Lower leg skin (tissue), 4 donors: ENCODE data around the gene WDR75. TPM values are rescaled to one million over a fixed set of nuclear protein-coding genes. Genes with fewer than 3 reads are reported as not detected.
"Not testable (repeated sequence)": the region's sequence is repeated elsewhere in the genome, so short reads cannot be mapped to it uniquely, and the experiment has no call there.

Experiments
- DNase-seq, 2 donors: peaks; one replicate each; pipeline ENCODE4 v3.0.0-alpha.2; 2019; ENCODE audit warnings: low spot score in 2 of 2
- H3K4me3 ChIP-seq: fragments of 200-600 bp; sonication (generic); 2 replicates; pipeline ENCODE4 v1.5.1; 2017; ENCODE audit warnings: mild to moderate bottlenecking, low read depth; ENCODE audit not compliant: poor library complexity, severe bottlenecking
- CTCF ChIP-seq, 3 donors: fragments of 450-650 bp; IDR thresholded peaks; one replicate each; pipeline ENCODE4 v1.5.1; 2016; ENCODE audit warnings: antibody characterized with exemption in 3 of 3, mild to moderate bottlenecking in 3 of 3, moderate library complexity in 2 of 3
- POLR2A ChIP-seq, 2 donors: fragments of 450-650 bp; IDR thresholded peaks; one replicate each; pipeline ENCODE4 v1.6.1; 2016 to 2017; ENCODE audit warnings: antibody characterized with exemption in 2 of 2, mild to moderate bottlenecking in 1 of 2, moderate library complexity in 1 of 2
- WGBS, 2 donors: methylation state at CpG; one replicate each; pipeline ENCODE4 v1.1.5; 2018; 5-methylcytosine and 5-hydroxymethylcytosine counted together
- intact Hi-C: fragments of 100-400 bp; cut with DNase I; formaldehyde crosslinking; loops from one replicate; pipeline ENCODE4 v1.15.0; 2023; ENCODE audit warnings: low total_unique reads
- total RNA-seq, 4 donors: library from RNA; depleted of rRNA; stranded (reverse); fragments of >200 nt; gene quantifications; one replicate each; pipeline ENCODE4 v1.1.0, GENCODE V29; 2016

The WDR75 gene
- total RNA-seq, 4 donors from 2014 or later = 20.8 to 38.1 (median 26.4) TPM

- no peak for DNase-seq
- intact Hi-C loops = no loop called here
- 96 to 97% methylated on average over 2 of the region's 2 CpGs for WGBS, 2 donors
- H3K4me3 ChIP-seq = no peak overlapping the region
- no peak for TF ChIP-seq POLR2A (IDR thresholded peaks at IDR 0.05)
- TF ChIP-seq CTCF (IDR thresholded peaks at IDR 0.05) = no peak
These were observed 13.4 kb upstream of the WDR75 start for GRCh38 chr2:189427872-189428271.

- intact Hi-C loops, DNase-seq, H3K4me3 ChIP-seq: not testable (repeated sequence)
- 69 to 92% methylated on average over 2 of the region's 2 CpGs for WGBS, 2 donors
These were observed 10.8 kb upstream of the WDR75 start for GRCh38 chr2:189430448-189430847.

- intact Hi-C loops, DNase-seq, H3K4me3 ChIP-seq: not testable (repeated sequence)
- 94 to 95% methylated on average over 4 of the region's 4 CpGs for whole genome bisulfite sequencing, 2 donors
These were observed 5.5 kb upstream of the WDR75 start for GRCh38 chr2:189435803-189436202.

- H3K4me3 ChIP-seq = no peak overlapping the region
- TF ChIP-seq POLR2A (IDR thresholded peaks at IDR 0.05) (no peak), CTCF (IDR thresholded peaks at IDR 0.05) (no peak)
- no peak for DNase-seq
- intact Hi-C loops = no loop called here
- 64 to 72% methylated on average over 1 of the region's 1 CpG for WGBS, 2 donors
These were observed 3.3 kb upstream of the WDR75 start for GRCh38 chr2:189437926-189438325.

GRCh38 chr2:189439342-189439741, 1.9 kb upstream of the WDR75 start:
- intact Hi-C loops = no loop called here
- TF ChIP-seq CTCF (IDR thresholded peaks at IDR 0.05) (no peak), POLR2A (IDR thresholded peaks at IDR 0.05) (no peak)
- no peak for DNase-seq
- no peak overlapping the region for H3K4me3 ChIP-seq
- WGBS, 2 donors = 90 to 91% methylated on average over 1 of the region's 1 CpG

- H3K4me3 ChIP-seq = peak overlapping the region; percentile 79
- 0% methylated on average over 8 of the region's 8 CpGs for WGBS, 2 donors
- intact Hi-C loops = no loop called here
- no peak for TF ChIP-seq POLR2A (IDR thresholded peaks at IDR 0.05)
- TF ChIP-seq CTCF (IDR thresholded peaks at IDR 0.05) = no peak
- DNase-seq = no peak
These were observed 679 bp upstream of the WDR75 start for GRCh38 chr2:189440644-189440946.

GRCh38 chr2:189441709-189442074, 418 bp downstream of the WDR75 start:
- DNase-seq = no peak
- TF ChIP-seq POLR2A (IDR thresholded peaks at IDR 0.05) (no peak), CTCF (IDR thresholded peaks at IDR 0.05) (no peak)
- H3K4me3 ChIP-seq = peak overlapping the region; percentile 79
- WGBS, 2 donors = 0 to 1% methylated on average over 12 of the region's 12 CpGs
- intact Hi-C loops = no loop called here
